Measurements from ENCODE around the gene ARID4B. TPM values are rescaled to one million over a fixed set of nuclear protein-coding genes. Genes with fewer than 3 reads are reported as not detected.
"Not testable (repeated sequence)": the region's sequence is repeated elsewhere in the genome, so short reads cannot be mapped to it uniquely, and the experiment has no call there.

Gene ARID4B
- total and polyA plus RNA-seq, 5 donors from 2014 or later, result 52.6 to 192 (median 58.6) TPM

DNA sequence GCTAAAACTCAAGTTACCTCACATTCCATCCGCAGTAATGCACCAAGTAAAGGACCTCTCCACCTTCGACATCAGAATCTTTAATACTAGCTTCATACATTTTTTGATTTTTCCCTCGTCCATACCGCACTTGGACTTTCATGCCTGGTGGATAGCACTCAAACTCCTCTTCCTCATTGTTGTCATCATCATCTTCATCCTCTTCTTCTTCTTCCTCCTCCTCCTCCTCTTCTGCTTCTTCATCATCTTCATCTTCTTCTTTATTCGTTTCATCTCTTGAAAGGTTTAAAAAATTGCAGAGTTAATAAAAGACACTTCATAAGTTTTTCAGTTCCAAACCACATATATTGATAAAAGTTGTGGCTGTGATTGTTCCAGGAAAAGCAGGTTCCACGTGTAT, 114.2 kb downstream of the ARID4B start:
- peak overlapping the region; percentile 3 to 81 (median 44) for H3K27ac Mint-ChIP-seq
- peak overlapping the region in 3 of 4 donors; percentile 0 to 24 (median 19) for H3K4me3 Mint-ChIP-seq
- H3K36me3 Mint-ChIP-seq, result peaks cover 28% of the 10 kb centered on the region

DNA sequence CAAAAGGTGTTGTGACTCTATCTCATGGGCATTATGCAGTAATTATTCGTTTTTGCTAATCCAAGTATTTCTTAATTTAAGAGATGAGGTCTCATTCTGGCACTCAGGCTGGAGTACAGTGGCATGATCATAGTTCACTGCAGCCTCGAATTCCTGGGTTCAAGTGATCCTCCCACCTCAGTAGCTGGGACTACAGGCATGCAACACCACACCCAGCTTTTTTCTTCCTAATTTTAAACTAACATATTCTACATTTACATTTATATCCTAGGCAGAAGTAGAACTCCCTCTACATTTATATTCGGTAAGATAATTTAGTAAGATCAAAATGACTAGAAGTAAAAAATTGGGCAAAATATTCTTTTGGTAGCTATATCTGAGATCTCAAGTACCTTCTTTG, 116.5 kb downstream of the ARID4B start:
- Mint-ChIP-seq H3K36me3 (peaks cover 28% of the 10 kb centered on the region), H3K27me3 (no peaks in the 10 kb centered on the region), H3K9me3 (no peaks in the 10 kb centered on the region), H3K4me1 (peaks cover 17 to 46% (median 32%) of the 10 kb centered on the region in 4 donors), H3K4me3 (no peak overlapping the region), H3K27ac (peak overlapping the region in 2 of 3 donors; percentile 10 to 44)
- Histone ChIP-seq H3K4me3 (ENCODE audit: low read depth, low read length) (no peak overlapping the region), H3K9me3 (ENCODE audit: control insufficient read depth in 2 of 2, low read length in 2 of 2) (no peaks in the 10 kb centered on the region), H3K27ac (ENCODE audit: insufficient read depth, low read length, poor library complexity, severe bottlenecking) (no peak overlapping the region), H3K4me1 (ENCODE audit: control insufficient read depth, insufficient read depth, low read length, poor library complexity, severe bottlenecking) (peaks cover 29% of the 10 kb centered on the region), H3K36me3 (ENCODE audit: control insufficient read depth, insufficient read depth, low read length) (peaks cover 44% of the 10 kb centered on the region), H3K27me3 (ENCODE audit: control insufficient read depth, insufficient read depth, low read length) (no peaks in the 10 kb centered on the region)
- DNase-seq, result no peak
- ATAC-seq (ENCODE audit: low read depth in 2 of 2), result no peak

More for the DNA sequence above, 114.2 kb downstream of the ARID4B start:
- ATAC-seq (ENCODE audit: low read depth in 2 of 2) (no peak), DNase-seq (peak in 1 of 3 donors; percentile 68)
- Histone ChIP-seq H3K27me3 (ENCODE audit: control insufficient read depth, insufficient read depth, low read length) (no peaks in the 10 kb centered on the region), H3K9me3 (ENCODE audit: control insufficient read depth in 2 of 2, low read length in 2 of 2) (no peaks in the 10 kb centered on the region), H3K36me3 (ENCODE audit: control insufficient read depth, insufficient read depth, low read length) (peaks cover 53% of the 10 kb centered on the region), H3K4me1 (ENCODE audit: control insufficient read depth, insufficient read depth, low read length, poor library complexity, severe bottlenecking) (peaks cover 13% of the 10 kb centered on the region), H3K27ac (ENCODE audit: insufficient read depth, low read length, poor library complexity, severe bottlenecking) (no peak overlapping the region), H3K4me3 (ENCODE audit: low read depth, low read length) (peak overlapping the region; percentile 35)
- peaks cover 20 to 38% (median 24%) of the 10 kb centered on the region in 4 donors for H3K4me1 Mint-ChIP-seq
- H3K9me3 Mint-ChIP-seq, result no peaks in the 10 kb centered on the region
- H3K27me3 Mint-ChIP-seq, result no peaks in the 10 kb centered on the region

DNA sequence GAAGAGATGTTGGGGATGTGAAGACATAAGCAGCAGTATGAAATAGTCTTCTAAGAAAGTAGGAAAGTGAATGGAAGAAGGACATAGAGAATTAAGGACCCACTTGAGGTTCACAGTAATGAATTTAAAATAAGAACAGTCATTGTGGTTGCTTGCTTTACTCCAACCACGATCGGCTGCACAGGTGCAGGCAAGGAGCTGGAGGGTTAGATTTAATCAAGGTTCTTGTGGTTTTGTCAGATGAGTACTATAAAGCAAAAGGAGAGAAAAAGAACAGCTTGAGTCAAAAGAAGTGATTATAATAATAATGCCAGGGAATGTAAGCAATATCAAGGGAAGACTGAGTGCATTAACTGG, 120.8 kb downstream of the ARID4B start:
- peak overlapping the region; percentile 62 to 93 (median 77) for H3K27ac Mint-ChIP-seq
- H3K4me3 ChIP-seq (ENCODE audit: low read depth, low read length), result peak overlapping the region; percentile 57
- H3K9me3 Mint-ChIP-seq, result no peaks in the 10 kb centered on the region
- no peaks in the 10 kb centered on the region for H3K27me3 Mint-ChIP-seq
- peaks cover 32% of the 10 kb centered on the region for H3K36me3 ChIP-seq (ENCODE audit: control insufficient read depth, insufficient read depth, low read length)
- H3K27me3 ChIP-seq (ENCODE audit: control insufficient read depth, insufficient read depth, low read length), result no peaks in the 10 kb centered on the region
- H3K36me3 Mint-ChIP-seq, result peaks cover 23% of the 10 kb centered on the region
- peaks cover 21% of the 10 kb centered on the region for H3K4me1 ChIP-seq (ENCODE audit: control insufficient read depth, insufficient read depth, low read length, poor library complexity, severe bottlenecking)
- peaks cover 23 to 53% (median 33%) of the 10 kb centered on the region in 4 donors for H3K4me1 Mint-ChIP-seq
- peak overlapping the region; percentile 53 for H3K27ac ChIP-seq (ENCODE audit: insufficient read depth, low read length, poor library complexity, severe bottlenecking)
- DNase-seq (peak; percentile 26 to 87 (median 67)), ATAC-seq (ENCODE audit: low read depth in 2 of 2) (peak; percentile 91 to 93)
- peak overlapping the region; percentile 41 to 68 (median 62) for H3K4me3 Mint-ChIP-seq
- no peaks in the 10 kb centered on the region for H3K9me3 ChIP-seq (ENCODE audit: control insufficient read depth in 2 of 2, low read length in 2 of 2)

- Histone ChIP-seq H3K27me3 (ENCODE audit: control insufficient read depth, insufficient read depth, low read length) (no peaks in the 10 kb centered on the region), H3K36me3 (ENCODE audit: control insufficient read depth, insufficient read depth, low read length) (peaks cover 27% of the 10 kb centered on the region), H3K9me3 (ENCODE audit: control insufficient read depth in 2 of 2, low read length in 2 of 2) (no peaks in the 10 kb centered on the region), H3K4me3 (ENCODE audit: low read depth, low read length) (peak overlapping the region; percentile 57), H3K27ac (ENCODE audit: insufficient read depth, low read length, poor library complexity, severe bottlenecking) (peak overlapping the region; percentile 53), H3K4me1 (ENCODE audit: control insufficient read depth, insufficient read depth, low read length, poor library complexity, severe bottlenecking) (peaks cover 21% of the 10 kb centered on the region)
- peak in 1 of 3 donors; percentile 68 for DNase-seq
- Mint-ChIP-seq H3K27me3 (no peaks in the 10 kb centered on the region), H3K27ac (peak overlapping the region; percentile 62 to 93 (median 77)), H3K4me3 (peak overlapping the region; percentile 41 to 68 (median 62)), H3K36me3 (peaks cover 18% of the 10 kb centered on the region), H3K4me1 (peaks cover 23 to 48% (median 30%) of the 10 kb centered on the region in 4 donors), H3K9me3 (no peaks in the 10 kb centered on the region)
- peak; percentile 77 to 85 for ATAC-seq (ENCODE audit: low read depth in 2 of 2)
These were observed 121.3 kb downstream of the ARID4B start for GRCh38 chr1:235206533-235207208.

DNA sequence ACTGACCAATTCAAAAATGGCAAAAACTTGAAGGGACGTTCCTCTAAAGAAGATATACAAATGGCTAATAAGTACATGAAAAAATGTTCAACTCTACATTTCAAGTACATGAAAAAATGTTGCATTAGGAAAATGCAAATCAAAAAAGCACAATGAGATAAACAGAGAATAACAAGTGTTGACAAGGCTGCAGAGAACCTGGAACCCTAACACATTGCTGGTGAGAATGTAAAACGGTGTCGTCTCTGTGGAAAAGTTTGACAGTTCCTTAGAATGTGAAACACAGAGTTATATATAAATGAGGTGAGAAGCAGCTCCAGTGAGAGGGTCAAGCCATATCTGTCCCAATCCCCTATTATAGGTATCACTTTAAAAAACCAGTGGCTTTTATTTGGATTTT, 122.3 kb downstream of the ARID4B start:
- Mint-ChIP-seq H3K4me1 (peaks cover 23 to 39% (median 28%) of the 10 kb centered on the region in 4 donors), H3K36me3 (peaks cover 8% of the 10 kb centered on the region), H3K4me3 (no peak overlapping the region), H3K27ac (peak overlapping the region in 2 of 3 donors; percentile 62 to 93), H3K27me3 (no peaks in the 10 kb centered on the region), H3K9me3 (no peaks in the 10 kb centered on the region)
- H3K4me1 ChIP-seq (ENCODE audit: control insufficient read depth, insufficient read depth, low read length, poor library complexity, severe bottlenecking), result peaks cover 21% of the 10 kb centered on the region
- no peak for DNase-seq
- H3K27me3 ChIP-seq (ENCODE audit: control insufficient read depth, insufficient read depth, low read length), result no peaks in the 10 kb centered on the region
- no peak overlapping the region for H3K4me3 ChIP-seq (ENCODE audit: low read depth, low read length)
- ATAC-seq (ENCODE audit: low read depth in 2 of 2), result no peak
- H3K9me3 ChIP-seq (ENCODE audit: control insufficient read depth in 2 of 2, low read length in 2 of 2), result no peaks in the 10 kb centered on the region
- H3K27ac ChIP-seq (ENCODE audit: insufficient read depth, low read length, poor library complexity, severe bottlenecking), result peak overlapping the region; percentile 53
- H3K36me3 ChIP-seq (ENCODE audit: control insufficient read depth, insufficient read depth, low read length), result peaks cover 23% of the 10 kb centered on the region

DNA sequence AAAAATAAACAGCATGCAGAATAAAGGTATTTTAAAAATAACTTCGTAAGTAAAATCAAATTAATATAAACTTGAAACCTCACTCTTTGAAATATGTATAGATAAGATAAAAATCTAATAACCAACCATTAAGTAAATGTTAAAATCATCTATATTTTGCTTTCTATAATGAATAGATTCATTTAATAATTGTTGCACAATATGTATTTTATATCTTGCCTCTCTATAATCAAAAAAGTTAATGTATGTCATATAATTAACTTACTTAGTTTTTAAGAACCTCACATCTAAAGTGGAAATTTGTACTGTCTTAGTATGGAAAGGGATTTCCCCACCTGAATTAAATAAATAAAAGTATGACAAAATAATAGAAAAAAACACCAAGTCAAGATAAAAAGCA, 124.6 kb downstream of the ARID4B start:
- Mint-ChIP-seq H3K36me3 (peaks cover 8% of the 10 kb centered on the region), H3K4me3 (no peak overlapping the region), H3K27ac (no peak overlapping the region), H3K4me1 (peaks cover 25 to 32% (median 30%) of the 10 kb centered on the region in 4 donors), H3K27me3 (no peaks in the 10 kb centered on the region), H3K9me3 (no peaks in the 10 kb centered on the region)
- no peak for ATAC-seq (ENCODE audit: low read depth in 2 of 2)
- peaks cover 10% of the 10 kb centered on the region for H3K36me3 ChIP-seq (ENCODE audit: control insufficient read depth, insufficient read depth, low read length)
- no peaks in the 10 kb centered on the region for H3K9me3 ChIP-seq (ENCODE audit: control insufficient read depth in 2 of 2, low read length in 2 of 2)
- H3K27me3 ChIP-seq (ENCODE audit: control insufficient read depth, insufficient read depth, low read length), result no peaks in the 10 kb centered on the region
- DNase-seq, result no peak
- no peak overlapping the region for H3K4me3 ChIP-seq (ENCODE audit: low read depth, low read length)
- no peak overlapping the region for H3K27ac ChIP-seq (ENCODE audit: insufficient read depth, low read length, poor library complexity, severe bottlenecking)
- H3K4me1 ChIP-seq (ENCODE audit: control insufficient read depth, insufficient read depth, low read length, poor library complexity, severe bottlenecking), result peaks cover 21% of the 10 kb centered on the region

DNA sequence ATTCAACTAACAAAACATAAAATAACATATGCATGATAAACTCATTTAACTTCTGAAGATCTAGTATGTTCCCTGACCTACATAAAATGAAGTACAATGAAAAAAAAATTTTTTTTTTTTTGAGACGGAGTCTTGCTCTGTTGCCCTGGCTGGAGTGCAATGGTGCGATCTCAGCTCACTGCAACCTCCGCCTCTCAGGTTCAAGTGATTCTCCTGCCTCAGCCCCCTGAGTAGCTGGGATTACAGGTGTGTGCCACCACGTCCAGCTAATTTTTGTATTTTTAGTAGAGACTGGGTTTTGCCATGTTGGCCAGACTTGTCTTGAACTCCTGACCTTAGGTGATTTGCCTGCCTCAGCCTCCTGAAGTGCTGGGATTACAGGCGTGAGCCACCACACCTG, 125.5 kb downstream of the ARID4B start:
- not testable (repeated sequence) for H3K27ac ChIP-seq (ENCODE audit: insufficient read depth, low read length, poor library complexity, severe bottlenecking); H3K9me3 ChIP-seq (ENCODE audit: control insufficient read depth in 2 of 2, low read length in 2 of 2); H3K9me3 Mint-ChIP-seq; DNase-seq; H3K36me3 Mint-ChIP-seq; H3K4me3 Mint-ChIP-seq; H3K27ac Mint-ChIP-seq; H3K4me3 ChIP-seq (ENCODE audit: low read depth, low read length); ATAC-seq (ENCODE audit: low read depth in 2 of 2); H3K27me3 ChIP-seq (ENCODE audit: control insufficient read depth, insufficient read depth, low read length); H3K27me3 Mint-ChIP-seq
- peaks cover 16% of the 10 kb centered on the region for H3K36me3 ChIP-seq (ENCODE audit: control insufficient read depth, insufficient read depth, low read length)
- peaks cover 25 to 28% (median 27%) of the 10 kb centered on the region in 4 donors for H3K4me1 Mint-ChIP-seq
- peaks cover 13% of the 10 kb centered on the region for H3K4me1 ChIP-seq (ENCODE audit: control insufficient read depth, insufficient read depth, low read length, poor library complexity, severe bottlenecking)

DNA sequence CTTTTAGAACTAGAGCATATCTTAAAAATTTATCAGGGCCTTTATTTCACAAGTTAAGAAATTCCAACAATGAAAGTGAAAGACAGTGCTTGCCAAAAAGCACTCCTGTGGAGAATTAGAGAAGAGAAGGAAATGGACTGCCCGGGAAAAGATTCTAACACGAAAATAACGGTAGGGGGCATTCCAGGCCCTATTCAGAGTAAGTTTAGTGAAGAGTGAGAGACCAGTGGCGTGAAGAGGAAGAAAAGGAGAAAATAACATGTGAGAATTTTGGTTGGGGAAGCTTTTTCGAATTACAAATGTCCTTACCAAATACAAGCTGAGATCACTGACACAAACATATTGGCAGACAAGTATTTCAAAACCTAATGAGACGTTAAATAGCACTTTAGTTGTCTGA, 128.5 kb downstream of the ARID4B start:
- DNase-seq, result peak in 1 of 3 donors; percentile 18

More for the DNA sequence above, 128.5 kb downstream of the ARID4B start:
- Histone ChIP-seq H3K9me3 (ENCODE audit: control insufficient read depth in 2 of 2, low read length in 2 of 2) (no peaks in the 10 kb centered on the region), H3K4me1 (ENCODE audit: control insufficient read depth, insufficient read depth, low read length, poor library complexity, severe bottlenecking) (no peaks in the 10 kb centered on the region), H3K27ac (ENCODE audit: insufficient read depth, low read length, poor library complexity, severe bottlenecking) (no peak overlapping the region), H3K27me3 (ENCODE audit: control insufficient read depth, insufficient read depth, low read length) (no peaks in the 10 kb centered on the region), H3K4me3 (ENCODE audit: low read depth, low read length) (no peak overlapping the region), H3K36me3 (ENCODE audit: control insufficient read depth, insufficient read depth, low read length) (peaks cover 40% of the 10 kb centered on the region)
- ATAC-seq (ENCODE audit: low read depth in 2 of 2), result no peak
- Mint-ChIP-seq H3K4me3 (no peak overlapping the region), H3K4me1 (peaks cover 0 to 8% (median 4%) of the 10 kb centered on the region in 4 donors), H3K27me3 (no peaks in the 10 kb centered on the region), H3K9me3 (no peaks in the 10 kb centered on the region), H3K36me3 (peaks cover 9% of the 10 kb centered on the region), H3K27ac (peak overlapping the region in 2 of 3 donors; percentile 15 to 45)
